Thoracic aorta (tissue), 2 donors: ENCODE data around the gene ZNF273. TPM values are rescaled to one million over a fixed set of nuclear protein-coding genes. Genes with fewer than 3 reads are reported as not detected.
"Not testable (repeated sequence)": the region's sequence is repeated elsewhere in the genome, so short reads cannot be mapped to it uniquely, and the experiment has no call there.

Experiments
- ATAC-seq: fragments of 150-250 bp; one replicate; pipeline ENCODE4 v1.8.0; 2017; ENCODE audit warnings: low read depth; ENCODE audit not compliant: insufficient number of reproducible peaks, low FRiP score
- DNase-seq: peaks from one replicate; pipeline ENCODE4 v3.0.0-alpha.2; 2020; ENCODE audit warnings: low spot score
- H3K27ac ChIP-seq, 2 donors: fragments of 200-600 bp; sonication (generic); 1 replicate in 1 of 2; 2 replicates in 1 of 2; pipeline ENCODE4 v1.5.1; 2016; ENCODE audit warnings: mild to moderate bottlenecking in 2 of 2, moderate library complexity in 2 of 2
- H3K27me3 ChIP-seq: fragments of 200-600 bp; sonication (generic); replicated peaks from 2 replicates; pipeline ENCODE4 v1.6.0; 2016; ENCODE audit warnings: mild to moderate bottlenecking; ENCODE audit not compliant: insufficient read depth
- H3K36me3 ChIP-seq: fragments of 200-600 bp; sonication (generic); one replicate; pipeline ENCODE4 v1.5.1; 2016
- H3K4me1 ChIP-seq, 2 donors: fragments of 200-600 bp; sonication (generic); 1 replicate in 1 of 2; 2 replicates in 1 of 2; pipeline versions ENCODE4 v1.5.1 to v1.6.0; 2016; ENCODE audit warnings: low read depth in 2 of 2, mild to moderate bottlenecking in 1 of 2; ENCODE audit not compliant: control insufficient read depth in 1 of 2
- H3K4me3 ChIP-seq: fragments of 200-600 bp; sonication (generic); 2 replicates; pipeline ENCODE4 v1.5.1; 2016; ENCODE audit warnings: mild to moderate bottlenecking
- H3K9me3 ChIP-seq: fragments of 200-600 bp; sonication (generic); 2 replicates; pipeline ENCODE4 v1.5.1; 2016
- CTCF ChIP-seq: fragments of 200-600 bp; sonication (generic); IDR thresholded peaks from one replicate; pipeline ENCODE4 v1.5.1; 2019; ENCODE audit warnings: antibody characterized with exemption
- total RNA-seq, 2 donors: library from RNA; depleted of rRNA; stranded (reverse); fragments of >200 nt; gene quantifications; one replicate each; pipeline versions ENCODE4 v1.1.0 to v1.2.3, GENCODE V29; 2016

The ZNF273 gene
- total RNA-seq, 2 donors from 2014 or later, result 6.6 to 9.2 TPM

- Histone ChIP-seq H3K36me3 (no peaks in the 10 kb centered on the region), H3K27ac (no peak overlapping the region), H3K9me3 (no peaks in the 10 kb centered on the region), H3K4me1 (peaks cover 9 to 39% of the 10 kb centered on the region in 2 donors), H3K27me3 (no peaks in the 10 kb centered on the region), H3K4me3 (peak overlapping the region; percentile 76)
- DNase-seq (no peak), ATAC-seq (no peak)
- TF ChIP-seq CTCF, result no peak
Measured at GRCh38 chr7:64887756-64888508, 15.1 kb upstream of the ZNF273 start.

- peaks cover 9 to 39% of the 10 kb centered on the region in 2 donors for H3K4me1 ChIP-seq
- peak overlapping the region; percentile 76 for H3K4me3 ChIP-seq
- no peak overlapping the region for H3K27ac ChIP-seq
- no peaks in the 10 kb centered on the region for H3K36me3 ChIP-seq
- DNase-seq (no peak), ATAC-seq (no peak)
- no peaks in the 10 kb centered on the region for H3K27me3 ChIP-seq
- H3K9me3 ChIP-seq, result no peaks in the 10 kb centered on the region
- no peak for TF ChIP-seq CTCF
Measured at GRCh38 chr7:64888561-64888900, 14.5 kb upstream of the ZNF273 start.

- Histone ChIP-seq H3K27ac (no peak overlapping the region), H3K27me3 (no peaks in the 10 kb centered on the region), H3K4me3 (peak overlapping the region; percentile 76), H3K4me1 (peaks cover 9 to 39% of the 10 kb centered on the region in 2 donors), H3K9me3 (no peaks in the 10 kb centered on the region), H3K36me3 (no peaks in the 10 kb centered on the region)
- DNase-seq (no peak), ATAC-seq (no peak)
- no peak for TF ChIP-seq CTCF
Measured at GRCh38 chr7:64888901-64889685, 14.0 kb upstream of the ZNF273 start.

- H3K4me1 ChIP-seq, result peaks cover 9 to 39% of the 10 kb centered on the region in 2 donors
- no peak for TF ChIP-seq CTCF
- H3K36me3 ChIP-seq, result no peaks in the 10 kb centered on the region
- H3K27ac ChIP-seq, result no peak overlapping the region
- no peak for DNase-seq
- H3K27me3 ChIP-seq, result no peaks in the 10 kb centered on the region
- H3K9me3 ChIP-seq, result no peaks in the 10 kb centered on the region
- no peak for ATAC-seq
- peak overlapping the region; percentile 76 for H3K4me3 ChIP-seq
Measured at GRCh38 chr7:64889686-64890162, 13.3 kb upstream of the ZNF273 start.

GRCh38 chr7:64890273-64890672 lies 12.8 kb upstream of the ZNF273 start:
- peaks cover 9 to 39% of the 10 kb centered on the region in 2 donors for H3K4me1 ChIP-seq
- H3K4me3 ChIP-seq, H3K27ac ChIP-seq, DNase-seq, ATAC-seq, H3K9me3 ChIP-seq, H3K27me3 ChIP-seq, H3K36me3 ChIP-seq: not testable (repeated sequence)
